HUDEP-2 (cell line): ENCODE data around the gene AMER2.

Source experiments
- DNase-seq, 76 experiments: peaks; one replicate each; lab custom pipeline; 2025; ENCODE audit not compliant: unreplicated experiment in 76 of 76; lab: John Stamatoyannopoulos, UW

The AMER2 gene

DNA sequence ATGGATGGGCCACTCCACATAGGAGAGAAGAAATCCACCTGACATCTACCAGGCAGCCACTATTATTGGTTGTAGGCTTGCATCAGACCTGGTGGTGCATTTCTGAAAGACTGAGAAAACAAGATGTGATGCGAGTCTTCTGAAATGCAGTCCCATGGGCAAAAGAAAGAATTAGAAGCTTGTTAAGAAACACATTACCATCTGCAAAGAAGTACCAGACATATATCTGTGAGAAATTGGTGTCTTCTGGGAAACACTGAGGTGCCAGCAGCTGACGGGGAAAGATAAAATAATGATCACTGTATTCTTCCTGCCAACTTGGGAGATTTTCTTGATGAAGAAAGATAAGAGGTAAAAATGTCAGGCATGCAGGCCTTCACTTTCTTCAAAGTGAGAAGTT lies 14.4 kb downstream of the AMER2 start:
- DNase-seq: peak in 1 of 76 experiments; percentile 4

DNA sequence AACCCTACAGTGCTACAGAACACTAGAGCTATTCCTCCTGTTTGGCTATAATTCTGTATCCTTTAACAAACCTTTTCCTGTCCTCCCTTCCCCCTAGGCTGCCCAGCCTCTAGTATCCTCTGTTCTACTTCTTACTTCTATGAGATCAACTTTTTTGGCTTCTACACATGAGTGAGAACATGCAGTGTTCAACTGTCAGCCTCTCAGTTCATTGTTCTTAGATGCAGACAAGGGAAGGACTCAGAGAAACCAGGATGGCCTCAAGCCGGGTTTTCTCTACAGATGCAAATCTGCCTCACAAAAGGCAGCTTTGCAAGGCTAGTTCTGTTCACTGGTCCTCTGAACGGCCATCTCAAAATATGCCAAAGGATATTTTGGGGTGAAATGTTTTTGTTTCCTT lies 18.4 kb downstream of the AMER2 start:
- no peak for DNase-seq

DNA sequence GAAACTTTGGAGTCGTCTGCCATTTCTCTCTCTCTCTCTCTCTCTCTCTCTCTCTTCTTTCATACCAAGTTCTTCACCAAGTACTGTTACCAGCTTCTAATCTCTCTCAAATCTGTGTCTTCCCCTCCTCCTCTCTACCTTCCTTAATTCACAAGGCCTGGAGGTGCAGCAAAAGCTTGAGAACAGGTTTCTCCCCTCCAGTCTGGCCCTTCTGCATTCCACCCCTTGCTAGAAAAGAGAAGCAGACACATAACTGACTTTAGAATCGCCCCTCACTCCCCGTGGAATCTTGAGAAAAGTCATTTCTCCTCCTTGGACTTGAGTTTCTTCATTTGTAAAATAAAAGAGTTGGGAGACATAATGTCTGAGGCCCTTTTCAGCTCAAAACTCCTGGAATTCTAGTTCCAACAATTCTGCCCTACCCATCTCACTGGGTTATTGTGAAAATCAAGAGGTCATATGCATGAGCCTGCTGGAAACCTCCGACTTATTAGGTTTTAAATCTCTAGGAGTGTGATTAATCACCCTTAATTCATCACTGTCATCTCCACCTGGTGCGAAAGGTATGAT lies 20.4 kb downstream of the AMER2 start:
- DNase-seq: no peak

DNA sequence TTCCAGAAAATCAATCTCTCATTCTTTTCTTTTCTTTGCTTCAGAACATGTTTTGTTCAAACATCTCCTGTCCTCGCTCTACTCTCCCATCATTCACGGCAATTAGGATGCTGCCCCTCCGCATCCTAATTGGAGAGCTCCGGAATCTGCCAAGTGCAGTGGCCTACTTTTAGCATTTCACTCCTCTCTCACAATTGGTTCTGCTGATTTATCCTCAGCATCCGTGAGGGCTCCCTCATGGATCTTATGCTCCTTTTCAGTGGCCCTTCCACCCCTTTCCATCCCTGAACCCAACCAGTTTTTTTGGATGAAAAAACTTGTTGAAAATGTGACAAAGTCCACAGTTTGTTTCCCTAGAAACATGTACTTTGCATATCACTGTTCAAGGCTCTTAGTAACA lies 22.4 kb downstream of the AMER2 start:
- no peak for DNase-seq

GRCh38 chr13:25148402-25148771 lies 23.7 kb downstream of the AMER2 start:
- DNase-seq: no peak

DNA sequence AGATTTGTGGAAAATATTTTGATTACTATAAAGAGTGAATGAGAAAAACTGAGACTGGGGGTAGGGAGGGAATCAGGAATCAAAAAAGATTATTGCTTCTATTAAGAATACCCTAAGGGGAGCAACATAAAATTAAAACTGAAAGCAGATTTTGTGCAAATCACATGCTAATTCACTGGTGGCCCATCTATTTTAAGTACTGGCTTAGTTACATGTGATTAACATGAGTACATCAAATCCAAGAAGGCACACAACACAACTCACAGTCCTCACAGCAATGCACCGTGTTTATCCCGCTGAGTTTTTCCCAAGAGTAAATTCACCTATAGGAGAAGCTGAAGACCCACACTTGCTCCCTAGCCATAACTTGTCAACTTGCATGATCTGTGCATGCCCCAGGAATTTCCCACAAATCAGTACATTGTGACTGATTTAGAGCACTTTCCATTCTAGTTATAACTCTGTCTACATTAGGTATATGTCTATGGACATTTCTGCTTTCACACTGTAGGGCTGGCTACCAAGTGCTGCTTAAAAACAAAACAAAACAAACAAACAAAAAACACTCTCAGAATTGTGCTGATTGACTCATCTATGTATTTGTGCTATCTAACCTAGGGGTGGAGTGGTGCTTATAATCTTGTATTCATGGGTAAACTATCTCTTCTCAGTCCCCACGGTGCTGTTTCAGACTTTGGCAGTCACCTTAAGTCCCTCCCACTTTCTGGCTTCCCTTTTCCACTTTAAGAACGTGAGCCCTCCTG lies 24.3 kb downstream of the AMER2 start:
- no peak for DNase-seq

- DNase-seq: no peak
Measured at GRCh38 chr13:25143706-25144105, 28.4 kb downstream of the AMER2 start.

DNA sequence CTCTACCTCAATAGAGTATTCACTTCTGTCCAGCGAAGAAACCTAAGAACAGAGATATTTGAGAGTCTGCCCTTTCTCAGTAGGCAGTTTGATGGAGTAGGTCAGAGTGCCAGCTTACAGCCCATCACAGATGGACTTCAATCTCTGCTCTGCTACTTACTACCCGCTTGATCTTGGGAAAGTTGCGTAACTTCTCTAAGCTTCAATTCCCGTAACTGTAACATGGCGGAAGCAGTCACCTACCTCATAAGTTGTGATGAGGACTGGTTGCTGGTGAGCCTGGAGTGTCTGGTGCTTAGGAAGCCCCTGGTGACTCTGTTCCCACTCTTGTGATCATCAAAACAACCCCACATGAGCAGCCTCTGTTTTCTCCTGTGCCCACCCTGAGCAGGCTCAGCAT lies 31.0 kb downstream of the AMER2 start:
- DNase-seq: no peak

GRCh38 chr13:25137788-25138115 lies 34.3 kb downstream of the AMER2 start:
- no peak for DNase-seq

DNA sequence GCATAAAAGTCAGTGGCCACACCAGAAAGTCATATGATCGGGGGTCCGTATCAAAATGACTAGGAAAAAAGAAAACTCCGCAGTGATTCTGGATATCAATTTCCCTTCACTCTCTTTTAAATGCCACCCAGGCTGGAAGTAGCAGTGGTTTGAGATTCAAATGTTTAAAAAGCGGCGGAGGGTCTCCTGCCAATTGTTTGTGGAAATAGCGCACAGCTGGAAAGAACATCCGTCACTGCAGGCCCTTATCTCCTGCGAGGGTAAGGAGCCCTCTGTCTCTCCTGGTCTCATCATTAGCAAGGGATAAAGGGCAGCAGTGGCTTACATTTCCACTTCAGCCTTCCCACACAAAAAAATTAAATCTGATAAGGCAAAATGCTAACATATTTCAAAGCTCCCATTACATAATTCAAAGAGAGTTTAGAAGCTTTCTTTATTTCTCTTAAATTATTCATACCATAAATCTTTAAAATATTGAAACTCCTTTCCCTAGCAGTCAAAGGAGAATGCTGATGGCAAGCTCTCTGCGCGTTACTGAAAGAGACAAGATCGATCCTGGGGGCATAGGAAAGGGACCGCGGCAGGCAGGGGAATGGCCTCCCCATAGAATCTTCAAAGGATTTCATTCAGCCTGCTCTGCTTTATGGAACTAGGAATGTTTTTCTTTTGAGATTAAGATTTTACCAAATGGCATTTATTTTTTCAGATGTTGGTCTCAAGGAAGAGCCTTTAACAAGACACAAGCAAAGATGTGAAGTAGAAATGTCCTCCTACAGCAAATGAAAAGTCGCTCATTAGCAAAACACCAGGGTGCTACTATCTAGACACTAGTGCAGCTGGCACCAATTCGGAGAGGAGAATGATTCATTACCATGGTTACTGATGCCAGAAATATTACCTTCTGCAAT lies 35.0 kb downstream of the AMER2 start:
- DNase-seq: no peak

- no peak for DNase-seq
Measured at GRCh38 chr13:25135896-25136295, 36.2 kb downstream of the AMER2 start.

DNA sequence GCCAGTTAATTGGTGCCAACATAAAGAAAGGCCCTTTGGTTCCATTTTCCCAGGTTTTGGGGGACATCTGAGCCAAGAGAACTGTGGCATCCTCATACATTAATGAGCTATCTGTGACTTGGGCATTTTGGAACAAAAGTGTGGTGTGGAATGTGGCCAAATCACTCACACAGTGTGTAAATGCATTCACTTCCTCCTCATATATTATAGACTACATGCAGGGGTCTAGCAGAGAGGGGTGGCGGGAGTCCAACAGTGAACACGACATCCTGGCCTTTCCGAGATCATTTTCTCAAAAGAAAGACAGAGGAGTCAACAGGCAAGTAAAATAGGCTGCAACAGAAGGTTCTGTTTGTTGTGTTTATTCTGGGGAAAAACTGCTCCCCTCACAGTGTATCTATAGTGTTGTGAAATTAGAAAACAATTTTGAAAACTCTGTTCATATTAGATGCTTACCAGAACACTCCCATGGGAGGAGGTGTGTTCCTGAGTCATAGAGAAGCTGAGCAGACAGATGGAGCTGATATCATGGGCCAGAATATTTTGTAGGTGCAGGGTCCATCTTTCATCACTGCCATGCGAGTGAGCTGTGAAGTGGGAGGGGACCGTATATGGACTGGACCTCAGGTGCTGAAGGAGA lies 39.2 kb downstream of the AMER2 start:
- DNase-seq: no peak

DNA sequence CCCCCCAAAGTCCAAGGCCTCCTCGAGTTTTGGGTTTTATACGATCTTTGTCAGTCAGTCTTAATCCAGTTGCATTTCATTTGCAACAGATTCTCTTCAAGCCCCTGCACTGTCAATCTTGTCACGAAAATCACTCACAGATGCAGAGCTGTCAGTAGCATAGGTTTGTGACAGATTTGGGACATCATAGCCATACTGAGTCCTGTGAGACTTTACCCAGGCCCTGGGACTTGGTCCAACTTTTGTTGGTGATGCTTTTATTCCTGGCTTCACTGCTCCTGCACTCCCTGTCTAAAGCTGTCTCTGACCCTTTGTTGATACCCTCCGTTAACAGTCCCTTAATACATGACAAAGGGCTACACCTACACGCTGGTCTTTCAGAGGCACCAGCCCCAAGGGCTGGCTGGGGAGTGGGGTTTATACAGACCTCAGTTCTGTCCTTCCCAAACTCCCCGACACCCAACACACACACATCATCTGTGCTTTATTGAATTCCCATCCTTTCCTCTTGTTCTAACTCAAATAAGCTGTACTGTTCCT lies 40.1 kb downstream of the AMER2 start:
- no peak for DNase-seq

GRCh38 chr13:25130944-25131343 lies 41.1 kb downstream of the AMER2 start:
- DNase-seq: no peak

DNA sequence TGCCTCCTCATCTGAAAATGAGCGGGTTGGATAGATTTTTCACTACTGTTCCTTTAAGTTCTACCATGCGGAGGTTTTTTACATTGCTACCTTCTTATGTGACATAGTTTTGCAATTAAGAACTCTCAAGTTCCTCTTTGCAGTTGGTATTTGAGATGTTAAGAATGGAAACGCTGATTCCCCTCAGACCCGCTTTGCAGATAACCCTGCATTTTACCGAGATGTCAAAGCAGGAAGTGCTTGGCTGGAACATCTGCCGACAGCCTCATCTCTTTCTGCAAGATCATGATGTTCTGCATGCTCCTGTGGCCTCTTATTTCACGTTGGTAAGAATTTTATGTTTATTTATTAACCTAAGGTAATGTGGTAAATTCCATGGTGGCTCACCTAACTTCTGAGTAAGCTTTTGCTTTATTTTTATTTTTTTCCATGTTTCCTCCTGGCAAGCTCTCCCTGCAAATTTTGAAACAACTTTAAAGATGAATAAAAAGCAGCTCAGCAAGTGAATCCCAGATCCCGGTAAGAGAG lies 53.6 kb downstream of the AMER2 start:
- DNase-seq: no peak

- no peak for DNase-seq
Measured at GRCh38 chr13:25117312-25117711, 54.8 kb downstream of the AMER2 start.

DNA sequence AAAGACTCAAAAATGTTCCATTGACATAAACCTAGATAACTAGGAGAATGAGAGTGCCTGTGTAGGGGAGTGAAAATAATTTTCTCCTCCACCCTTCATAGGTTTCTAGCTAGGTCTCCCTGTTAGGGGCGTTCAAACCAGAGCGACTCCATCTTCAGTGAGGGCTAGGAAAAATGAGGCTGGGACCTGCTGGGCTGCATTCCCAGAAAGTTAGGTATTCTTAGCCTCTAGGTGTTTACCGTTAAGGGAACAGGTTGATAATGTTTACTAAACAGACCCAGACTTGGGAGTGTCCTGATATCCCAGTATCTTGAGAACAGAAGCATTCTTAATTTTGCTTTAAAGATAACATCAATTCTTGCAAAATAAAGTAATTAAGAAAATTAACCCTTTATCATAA lies 56.0 kb downstream of the AMER2 start:
- no peak for DNase-seq

DNA sequence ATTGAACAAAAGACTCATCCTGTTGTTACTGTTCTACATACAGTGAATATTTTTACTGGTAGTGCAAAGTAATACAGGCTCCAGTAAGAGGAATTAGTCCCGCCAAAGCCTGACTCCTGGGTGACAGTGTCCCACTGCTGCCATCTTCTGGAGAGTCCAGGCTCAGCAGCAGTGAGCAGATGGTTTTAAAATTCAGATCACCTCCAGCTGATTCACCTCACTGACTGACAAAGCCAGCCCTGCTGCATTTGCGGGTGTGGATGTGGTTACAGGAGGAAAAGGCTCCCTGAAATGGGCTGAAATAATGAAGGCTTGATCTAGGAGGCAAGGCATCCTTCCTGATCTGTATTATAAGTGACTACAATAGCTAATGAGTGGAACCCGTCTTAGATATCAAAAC lies 57.9 kb downstream of the AMER2 start:
- DNase-seq: peak in 71 of 76 experiments; percentile 6 to 86 (median 64)

DNA sequence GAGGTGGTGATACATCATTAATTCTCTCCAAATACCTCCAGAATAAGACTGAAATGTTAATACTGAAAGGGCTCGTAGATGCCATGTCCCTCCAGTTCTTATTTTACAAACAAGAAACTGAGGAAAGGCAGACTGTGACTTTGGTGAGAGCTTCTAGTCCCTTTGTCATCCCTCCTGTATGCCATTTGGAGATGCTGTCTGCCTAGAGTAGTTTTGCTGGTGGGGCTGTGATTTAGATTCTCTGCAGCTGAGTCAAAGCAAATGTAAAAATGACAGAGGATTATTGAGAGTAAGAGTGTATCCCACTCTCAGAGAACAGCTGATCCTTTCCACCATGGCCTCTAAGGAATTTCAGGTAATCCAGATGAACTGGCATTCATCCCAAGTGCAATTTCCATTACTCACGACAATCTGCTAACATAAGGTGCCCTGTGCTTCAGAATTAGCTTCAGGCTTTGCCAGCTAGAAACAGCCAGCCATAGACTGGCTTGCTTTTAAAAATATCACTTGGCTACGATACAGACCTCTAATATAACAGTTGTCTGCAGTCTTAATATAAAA lies 59.3 kb downstream of the AMER2 start:
- DNase-seq: no peak
